AG04450 (cell line): ENCODE data around the gene ALB. TPM values are rescaled to one million over a fixed set of nuclear protein-coding genes. Genes with fewer than 3 reads are reported as not detected.

ENCODE experiments used
- CTCF ChIA-PET: fragments of 300-600, 350-600 bp; formaldehyde crosslinking; extraction: SDS; loops from one replicate; lab custom pipeline; 2022; ENCODE audit warnings: antibody characterized with exemption, inconsistent platforms; lab: Charles Lee
- POLR2A ChIA-PET: fragments of 350-600 bp; formaldehyde crosslinking; extraction: SDS; loops from one replicate; lab custom pipeline; 2021; ENCODE audit warnings: antibody characterized with exemption, inconsistent platforms; lab: Yijun Ruan, JAX
- DNase-seq: peaks from one replicate; pipeline ENCODE4 v3.0.0-alpha.2; 2011; ENCODE audit warnings: low read depth, low spot score
- H3K27ac ChIP-seq: one replicate; pipeline ENCODE4 v1.5.1; 2012; ENCODE audit warnings: low read depth, low read length, control low read depth
- H3K27me3 ChIP-seq: one replicate; pipeline ENCODE4 v1.6.0; 2012; ENCODE audit warnings: low read length; ENCODE audit not compliant: control insufficient read depth, insufficient read depth
- H3K4me3 ChIP-seq: 2 replicates; pipeline ENCODE4 v1.5.1; 2011; ENCODE audit warnings: mild to moderate bottlenecking, low read depth, low read length, control low read depth
- H3K9me3 ChIP-seq: 2 replicates; pipeline ENCODE4 v1.5.1; 2012; ENCODE audit warnings: low read length; ENCODE audit not compliant: control insufficient read depth, insufficient read depth
- polyA plus RNA-seq: library from polyadenylated mRNA; depleted of rRNA; stranded (reverse); fragments of >200 nt; gene quantifications from 2 replicates; pipeline ENCODE4 v1.2.3, GENCODE V29; 2011
- TF ChIP-seq, protein P1 (sequence below): IDR thresholded peaks from 2 replicates; pipeline ENCODE4 v1.5.1; 2011; ENCODE audit warnings: low read depth, low read length, control low read depth, inconsistent platforms

ALB gene
- polyA plus RNA-seq, 1 experiment: not detected

GRCh38 chr4:73436674-73437557, 32.8 kb downstream of the ALB start:
- ChIA-PET CTCF (interaction anchor here (2.0 kb wide), 1 partner anchor 9 kb away, joined by 14 read pairs; no protein-coding TSS in a partner anchor), POLR2A (no interaction called here)
- no peaks in the 10 kb centered on the region for H3K9me3 ChIP-seq
- no peak for DNase-seq
- H3K27me3 ChIP-seq: no peaks in the 10 kb centered on the region
- no peak overlapping the region for H3K27ac ChIP-seq
- H3K4me3 ChIP-seq: no peak overlapping the region
- TF ChIP-seq, protein P1, sequence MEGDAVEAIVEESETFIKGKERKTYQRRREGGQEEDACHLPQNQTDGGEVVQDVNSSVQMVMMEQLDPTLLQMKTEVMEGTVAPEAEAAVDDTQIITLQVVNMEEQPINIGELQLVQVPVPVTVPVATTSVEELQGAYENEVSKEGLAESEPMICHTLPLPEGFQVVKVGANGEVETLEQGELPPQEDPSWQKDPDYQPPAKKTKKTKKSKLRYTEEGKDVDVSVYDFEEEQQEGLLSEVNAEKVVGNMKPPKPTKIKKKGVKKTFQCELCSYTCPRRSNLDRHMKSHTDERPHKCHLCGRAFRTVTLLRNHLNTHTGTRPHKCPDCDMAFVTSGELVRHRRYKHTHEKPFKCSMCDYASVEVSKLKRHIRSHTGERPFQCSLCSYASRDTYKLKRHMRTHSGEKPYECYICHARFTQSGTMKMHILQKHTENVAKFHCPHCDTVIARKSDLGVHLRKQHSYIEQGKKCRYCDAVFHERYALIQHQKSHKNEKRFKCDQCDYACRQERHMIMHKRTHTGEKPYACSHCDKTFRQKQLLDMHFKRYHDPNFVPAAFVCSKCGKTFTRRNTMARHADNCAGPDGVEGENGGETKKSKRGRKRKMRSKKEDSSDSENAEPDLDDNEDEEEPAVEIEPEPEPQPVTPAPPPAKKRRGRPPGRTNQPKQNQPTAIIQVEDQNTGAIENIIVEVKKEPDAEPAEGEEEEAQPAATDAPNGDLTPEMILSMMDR: no peak

DNA sequence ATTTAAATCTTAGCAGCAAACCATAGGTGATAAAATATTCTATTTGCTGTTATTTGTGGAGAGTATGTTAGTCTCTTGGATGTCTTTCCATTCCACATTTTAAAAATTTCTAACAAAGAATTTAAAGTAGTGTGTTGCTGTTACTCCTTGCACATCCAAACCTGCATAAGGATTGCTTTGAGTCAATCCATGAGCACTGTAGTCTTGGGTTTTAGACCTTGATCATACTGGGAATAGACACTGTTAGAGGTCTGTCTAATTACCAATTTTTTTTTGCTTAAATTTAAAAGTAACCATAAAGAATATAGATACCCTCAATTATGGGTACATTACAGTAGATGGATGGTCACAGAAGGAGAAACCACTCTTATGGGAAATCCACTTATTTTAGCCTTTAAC, 33.5 kb downstream of the ALB start:
- TF ChIP-seq, protein P1: no peak
- H3K27ac ChIP-seq: no peak overlapping the region
- ChIA-PET POLR2A (no interaction called here), CTCF (interaction anchor here (2.0 kb wide), 1 partner anchor 9 kb away, joined by 14 read pairs; no protein-coding TSS in a partner anchor)
- DNase-seq: no peak
- H3K4me3 ChIP-seq: no peak overlapping the region
- no peaks in the 10 kb centered on the region for H3K27me3 ChIP-seq
- no peaks in the 10 kb centered on the region for H3K9me3 ChIP-seq

GRCh38 chr4:73438048-73438447, 34.0 kb downstream of the ALB start:
- no peaks in the 10 kb centered on the region for H3K27me3 ChIP-seq
- no peaks in the 10 kb centered on the region for H3K9me3 ChIP-seq
- no peak overlapping the region for H3K4me3 ChIP-seq
- TF ChIP-seq, protein P1: no peak
- ChIA-PET POLR2A (interaction anchor here (0.6 kb wide), 1 partner anchor 9 kb away, joined by 6 read pairs; no protein-coding TSS in a partner anchor), CTCF (interaction anchor here (0.8 to 2.0 kb wide), 2 partner anchors 8 to 136 kb away, joined by 3 to 14 read pairs; no protein-coding TSS in a partner anchor)
- no peak overlapping the region for H3K27ac ChIP-seq
- DNase-seq: no peak

DNA sequence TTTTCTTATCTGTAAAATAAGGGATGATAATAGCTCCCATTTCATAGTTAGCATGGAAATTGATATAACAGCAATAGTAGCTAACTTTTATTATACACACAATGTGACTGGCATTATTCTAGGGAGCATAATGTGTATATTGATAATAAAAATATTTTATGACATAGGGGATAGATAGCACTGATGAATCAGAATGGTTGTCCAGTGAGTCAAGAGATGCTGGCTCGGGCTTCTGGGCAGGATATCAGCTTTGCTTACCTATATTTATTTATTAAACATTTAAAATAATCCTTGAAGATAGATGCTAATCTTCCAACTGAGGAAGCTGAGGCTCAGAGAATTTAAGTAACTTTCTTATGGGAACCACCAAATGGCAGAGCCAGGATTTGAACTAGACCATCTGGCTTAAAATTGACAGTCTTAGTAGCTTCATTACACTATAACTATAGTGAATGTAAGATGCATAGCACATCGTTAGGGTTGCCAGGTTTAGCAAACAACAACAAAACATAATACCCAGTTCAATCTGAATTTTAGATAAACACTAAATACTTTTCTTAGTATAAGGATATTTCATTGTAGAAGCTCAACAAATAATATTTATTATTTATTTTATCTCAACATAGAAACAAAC, 34.6 kb downstream of the ALB start:
- H3K27me3 ChIP-seq: no peaks in the 10 kb centered on the region
- CTCF ChIA-PET: interaction anchor here (0.8 to 2.0 kb wide), 2 partner anchors 7 to 135 kb away, joined by 3 to 14 read pairs; no protein-coding TSS in a partner anchor
- TF ChIP-seq, protein P1: no peak
- H3K4me3 ChIP-seq: no peak overlapping the region
- no peak overlapping the region for H3K27ac ChIP-seq
- no peaks in the 10 kb centered on the region for H3K9me3 ChIP-seq
- POLR2A ChIA-PET: interaction anchor here (0.6 to 0.7 kb wide), 2 partner anchors 9 to 12 kb away, joined by 3 to 6 read pairs; no protein-coding TSS in a partner anchor
- DNase-seq: no peak

GRCh38 chr4:73439445-73439844, 35.4 kb downstream of the ALB start:
- ChIA-PET POLR2A (interaction anchor here (0.7 kb wide), 1 partner anchor 12 kb away, joined by 3 read pairs; no protein-coding TSS in a partner anchor), CTCF (no interaction called here)
- no peak overlapping the region for H3K4me3 ChIP-seq
- no peaks in the 10 kb centered on the region for H3K9me3 ChIP-seq
- TF ChIP-seq, protein P1: no peak
- DNase-seq: no peak
- H3K27me3 ChIP-seq: no peaks in the 10 kb centered on the region
- no peak overlapping the region for H3K27ac ChIP-seq
